Stimulated activated naive CD8-positive, alpha-beta T cell treated with anti-CD3 and anti-CD28 coated beads, Interleukin-15, amount 100 ng/mL, for 72 hours (primary cell): ENCODE results near the gene SNX6.
"Not testable (repeated sequence)": the region's sequence is repeated elsewhere in the genome, so short reads cannot be mapped to it uniquely, and the experiment has no call there.

Source experiments
- ATAC-seq: fragments of 150-1000 bp; cut with Tn5 transposase; 2 replicates; pipeline ENCODE4 v1.10.0; 2021; ENCODE audit warnings: mild to moderate bottlenecking, moderate library complexity
- DNase-seq, 2 donors: peaks; one replicate each; pipeline ENCODE4 v3.0.0; 2021 to 2022
- H3K27ac Mint-ChIP-seq, 2 donors: one replicate each; pipeline ENCODE4 v1.8.0; 2022; ENCODE audit warnings: mild to moderate bottlenecking in 2 of 2, mixed read lengths in 2 of 2, moderate library complexity in 2 of 2
- H3K27me3 Mint-ChIP-seq: one replicate; pipeline ENCODE4 v1.8.0; 2022; ENCODE audit warnings: mixed read lengths
- H3K4me1 Mint-ChIP-seq: one replicate; pipeline ENCODE4 v1.8.0; 2022; ENCODE audit warnings: mild to moderate bottlenecking, mixed read lengths
- H3K4me3 Mint-ChIP-seq, 2 donors: one replicate each; pipeline ENCODE4 v1.8.0; 2022; ENCODE audit warnings: mild to moderate bottlenecking in 2 of 2, mixed read lengths in 2 of 2, moderate library complexity in 1 of 2
- H3K9me3 Mint-ChIP-seq, 2 donors: one replicate each; pipeline ENCODE4 v1.8.0; 2022; ENCODE audit warnings: mixed read lengths in 2 of 2

Gene SNX6

GRCh38 chr14:34614638-34615037 is 15.3 kb downstream of the SNX6 start:
- no peaks in the 10 kb centered on the region for H3K9me3 Mint-ChIP-seq
- H3K27me3 Mint-ChIP-seq, result no peaks in the 10 kb centered on the region
- no peak overlapping the region for H3K4me3 Mint-ChIP-seq
- DNase-seq (no peak), ATAC-seq (no peak)
- peaks cover 36% of the 10 kb centered on the region for H3K4me1 Mint-ChIP-seq
- peak overlapping the region in 1 of 2 donors; percentile 75 for H3K27ac Mint-ChIP-seq

GRCh38 chr14:34610101-34610500 is 19.8 kb downstream of the SNX6 start:
- H3K9me3 Mint-ChIP-seq, result no peaks in the 10 kb centered on the region
- peak overlapping the region in 1 of 2 donors; percentile 63 for H3K27ac Mint-ChIP-seq
- H3K4me3 Mint-ChIP-seq, result no peak overlapping the region
- H3K4me1 Mint-ChIP-seq, result peaks cover 25% of the 10 kb centered on the region
- no peaks in the 10 kb centered on the region for H3K27me3 Mint-ChIP-seq
- ATAC-seq, result no peak
- no peak for DNase-seq

GRCh38 chr14:34605461-34605860 is 24.5 kb downstream of the SNX6 start:
- DNase-seq (no peak), ATAC-seq (no peak)
- Mint-ChIP-seq H3K27me3 (no peaks in the 10 kb centered on the region), H3K4me1 (no peaks in the 10 kb centered on the region), H3K9me3 (no peaks in the 10 kb centered on the region), H3K4me3 (no peak overlapping the region), H3K27ac (peak overlapping the region in 1 of 2 donors; percentile 80)

GRCh38 chr14:34604995-34605394 is 25.0 kb downstream of the SNX6 start:
- H3K27ac Mint-ChIP-seq, result no peak overlapping the region
- H3K9me3 Mint-ChIP-seq, result no peaks in the 10 kb centered on the region
- H3K4me1 Mint-ChIP-seq, result no peaks in the 10 kb centered on the region
- no peak for DNase-seq
- H3K27me3 Mint-ChIP-seq, result no peaks in the 10 kb centered on the region
- H3K4me3 Mint-ChIP-seq, result no peak overlapping the region
- no peak for ATAC-seq

- H3K4me1 Mint-ChIP-seq, result no peaks in the 10 kb centered on the region
- H3K27me3 Mint-ChIP-seq, result no peaks in the 10 kb centered on the region
- ATAC-seq (no peak), DNase-seq (no peak)
- H3K9me3 Mint-ChIP-seq, result no peaks in the 10 kb centered on the region
- H3K27ac Mint-ChIP-seq, result peak overlapping the region in 1 of 2 donors; percentile 63
- H3K4me3 Mint-ChIP-seq, result no peak overlapping the region
Observed at GRCh38 chr14:34596891-34597290, 33.1 kb downstream of the SNX6 start.

- DNase-seq (no peak), ATAC-seq (no peak)
- H3K4me1 Mint-ChIP-seq, result no peaks in the 10 kb centered on the region
- H3K9me3 Mint-ChIP-seq, result no peaks in the 10 kb centered on the region
- peak overlapping the region in 1 of 2 donors; percentile 19 for H3K27ac Mint-ChIP-seq
- H3K27me3 Mint-ChIP-seq, result no peaks in the 10 kb centered on the region
- no peak overlapping the region for H3K4me3 Mint-ChIP-seq
Observed at GRCh38 chr14:34593740-34594375, 36.1 kb downstream of the SNX6 start.

- no peaks in the 10 kb centered on the region for H3K27me3 Mint-ChIP-seq
- H3K4me1 Mint-ChIP-seq, result no peaks in the 10 kb centered on the region
- no peak for ATAC-seq
- no peak overlapping the region for H3K27ac Mint-ChIP-seq
- DNase-seq, result no peak
- no peaks in the 10 kb centered on the region for H3K9me3 Mint-ChIP-seq
- no peak overlapping the region for H3K4me3 Mint-ChIP-seq
Observed at GRCh38 chr14:34592623-34593022, 37.3 kb downstream of the SNX6 start.

GRCh38 chr14:34583525-34583924 is 46.4 kb downstream of the SNX6 start:
- H3K4me1 Mint-ChIP-seq, result no peaks in the 10 kb centered on the region
- no peaks in the 10 kb centered on the region for H3K27me3 Mint-ChIP-seq
- ATAC-seq (no peak), DNase-seq (no peak)
- no peaks in the 10 kb centered on the region for H3K9me3 Mint-ChIP-seq
- no peak overlapping the region for H3K27ac Mint-ChIP-seq
- H3K4me3 Mint-ChIP-seq, result no peak overlapping the region

GRCh38 chr14:34582117-34582680 is 47.7 kb downstream of the SNX6 start:
- no peaks in the 10 kb centered on the region for H3K4me1 Mint-ChIP-seq
- no peak overlapping the region for H3K4me3 Mint-ChIP-seq
- DNase-seq, result no peak
- H3K27ac Mint-ChIP-seq, result no peak overlapping the region
- no peaks in the 10 kb centered on the region for H3K27me3 Mint-ChIP-seq
- H3K9me3 Mint-ChIP-seq, result no peaks in the 10 kb centered on the region
- ATAC-seq, result no peak

GRCh38 chr14:34580381-34580780 is 49.6 kb downstream of the SNX6 start:
- DNase-seq (no peak), ATAC-seq (no peak)
- Mint-ChIP-seq H3K27ac (peak overlapping the region in 1 of 2 donors; percentile 42), H3K27me3 (no peaks in the 10 kb centered on the region), H3K4me3 (no peak overlapping the region), H3K9me3 (no peaks in the 10 kb centered on the region), H3K4me1 (no peaks in the 10 kb centered on the region)

- H3K9me3 Mint-ChIP-seq, result no peaks in the 10 kb centered on the region
- DNase-seq (no peak), ATAC-seq (no peak)
- H3K4me1 Mint-ChIP-seq, result no peaks in the 10 kb centered on the region
- H3K27me3 Mint-ChIP-seq, result no peaks in the 10 kb centered on the region
- no peak overlapping the region for H3K4me3 Mint-ChIP-seq
- H3K27ac Mint-ChIP-seq, result no peak overlapping the region
Observed at GRCh38 chr14:34571771-34572170, 58.2 kb downstream of the SNX6 start.

- Mint-ChIP-seq H3K4me1 (no peaks in the 10 kb centered on the region), H3K9me3 (no peaks in the 10 kb centered on the region), H3K27ac (no peak overlapping the region), H3K27me3 (no peaks in the 10 kb centered on the region), H3K4me3 (no peak overlapping the region)
- ATAC-seq (no peak), DNase-seq (no peak)
Observed at GRCh38 chr14:34569750-34570149, 60.2 kb downstream of the SNX6 start.

- Mint-ChIP-seq H3K27me3 (no peaks in the 10 kb centered on the region), H3K27ac (peak overlapping the region in 1 of 2 donors; percentile 6), H3K9me3 (no peaks in the 10 kb centered on the region), H3K4me1 (no peaks in the 10 kb centered on the region), H3K4me3 (no peak overlapping the region)
- ATAC-seq (no peak), DNase-seq (no peak)
Observed at GRCh38 chr14:34568803-34569202, 61.1 kb downstream of the SNX6 start.

- no peak overlapping the region for H3K27ac Mint-ChIP-seq
- H3K4me1 Mint-ChIP-seq, result no peaks in the 10 kb centered on the region
- no peaks in the 10 kb centered on the region for H3K9me3 Mint-ChIP-seq
- H3K4me3 Mint-ChIP-seq, result no peak overlapping the region
- no peak for DNase-seq
- no peak for ATAC-seq
- H3K27me3 Mint-ChIP-seq, result no peaks in the 10 kb centered on the region
Observed at GRCh38 chr14:34562776-34563150, 67.2 kb downstream of the SNX6 start.

- not testable (repeated sequence) for H3K9me3 Mint-ChIP-seq, DNase-seq, H3K27ac Mint-ChIP-seq, H3K4me3 Mint-ChIP-seq, H3K27me3 Mint-ChIP-seq, ATAC-seq, H3K4me1 Mint-ChIP-seq
Observed at GRCh38 chr14:34562037-34562775, 67.7 kb downstream of the SNX6 start.

- H3K27me3 Mint-ChIP-seq, DNase-seq, H3K27ac Mint-ChIP-seq, H3K4me3 Mint-ChIP-seq, H3K9me3 Mint-ChIP-seq: not testable (repeated sequence)
- peak; percentile 70 for ATAC-seq
- peaks cover 17% of the 10 kb centered on the region for H3K4me1 Mint-ChIP-seq
Observed at GRCh38 chr14:34556498-34556829, 73.5 kb downstream of the SNX6 start.
